HG02973 (cell line): Measurements from ENCODE around the gene HBS1L.
"Not testable (repeated sequence)": the region's sequence is repeated elsewhere in the genome, so short reads cannot be mapped to it uniquely, and the experiment has no call there.

Source experiments
- ATAC-seq: cut with Tn5 transposase; IDR thresholded peaks from one replicate; pipeline ENCODE4 v1.9.1; 2021; ENCODE audit warnings: moderate library complexity; ENCODE audit not compliant: unreplicated experiment

HBS1L gene

GRCh38 chr6:135081966-135082365, 27.3 kb upstream of the HBS1L start:
- ATAC-seq = no peak

- ATAC-seq = no peak
Measured at GRCh38 chr6:135075018-135075417, 20.4 kb upstream of the HBS1L start.

- ATAC-seq = no peak
Measured at GRCh38 chr6:135073756-135074393, 19.3 kb upstream of the HBS1L start.

- ATAC-seq = no peak
Measured at GRCh38 chr6:135073217-135073616, 18.6 kb upstream of the HBS1L start.

GRCh38 chr6:135072753-135073152, 18.1 kb upstream of the HBS1L start:
- ATAC-seq = no peak

- ATAC-seq = no peak
Measured at GRCh38 chr6:135071541-135071940, 16.9 kb upstream of the HBS1L start.

- no peak for ATAC-seq
Measured at GRCh38 chr6:135067911-135068310, 13.3 kb upstream of the HBS1L start.

- ATAC-seq = no peak
Measured at GRCh38 chr6:135066806-135067205, 12.2 kb upstream of the HBS1L start.

- ATAC-seq = no peak
Measured at GRCh38 chr6:135066397-135066796, 11.8 kb upstream of the HBS1L start.

- ATAC-seq = no peak
Measured at GRCh38 chr6:135064586-135064985, 10.0 kb upstream of the HBS1L start.

- ATAC-seq = no peak
Measured at GRCh38 chr6:135063926-135064325, 9.3 kb upstream of the HBS1L start.

GRCh38 chr6:135062735-135063134, 8.1 kb upstream of the HBS1L start:
- ATAC-seq = no peak

GRCh38 chr6:135060076-135060475, 5.5 kb upstream of the HBS1L start:
- ATAC-seq = no peak

- not testable (repeated sequence) for ATAC-seq
Measured at GRCh38 chr6:135058299-135058698, 3.7 kb upstream of the HBS1L start.

- ATAC-seq = no peak
Measured at GRCh38 chr6:135056632-135057031, 2.0 kb upstream of the HBS1L start.

GRCh38 chr6:135054226-135054568, 425 bp downstream of the HBS1L start:
- peak; percentile 9 for ATAC-seq

- no peak for ATAC-seq
Measured at GRCh38 chr6:135053406-135053805, 1.2 kb downstream of the HBS1L start.

- no peak for ATAC-seq
Measured at GRCh38 chr6:135052939-135053338, 1.7 kb downstream of the HBS1L start.

- no peak for ATAC-seq
Measured at GRCh38 chr6:135048915-135049314, 5.7 kb downstream of the HBS1L start.

GRCh38 chr6:135047336-135047735, 7.3 kb downstream of the HBS1L start:
- ATAC-seq = no peak

- ATAC-seq = no peak
Measured at GRCh38 chr6:135046912-135047311, 7.7 kb downstream of the HBS1L start.

- ATAC-seq = no peak
Measured at GRCh38 chr6:135044639-135045038, 10.0 kb downstream of the HBS1L start.

- ATAC-seq = no peak
Measured at GRCh38 chr6:135043846-135044245, 10.8 kb downstream of the HBS1L start.
